Measurements from ENCODE around the gene SLC38A1.

- TF ChIP-seq CTCF (IDR thresholded peaks at IDR 0.05; ENCODE audit: low read depth, low read length) = no peak
- no peak for TF ChIP-seq POLR2A (IDR thresholded peaks at IDR 0.05; ENCODE audit: extremely low read depth, insufficient read length)
Observed at GRCh38 chr12:46188170-46188569, 80.7 kb downstream of the SLC38A1 start.

Data from NB4 (cell line).